HG03135 (cell line): Measurements from ENCODE around the gene GPATCH1.
"Not testable (repeated sequence)": the region's sequence is repeated elsewhere in the genome, so short reads cannot be mapped to it uniquely, and the experiment has no call there.

Experiments
- ATAC-seq: cut with Tn5 transposase; IDR thresholded peaks from one replicate; pipeline ENCODE4 v1.9.1; 2021; ENCODE audit warnings: mild to moderate bottlenecking, moderate library complexity; ENCODE audit not compliant: unreplicated experiment

The GPATCH1 gene

GRCh38 chr19:33111587-33111986 lies 30.6 kb downstream of the GPATCH1 start:
- ATAC-seq: no peak

GRCh38 chr19:33114312-33114711 lies 33.3 kb downstream of the GPATCH1 start:
- no peak for ATAC-seq

GRCh38 chr19:33117501-33117900 lies 36.5 kb downstream of the GPATCH1 start:
- ATAC-seq: no peak

GRCh38 chr19:33118643-33119042 lies 37.7 kb downstream of the GPATCH1 start:
- ATAC-seq: no peak

GRCh38 chr19:33124207-33125098 lies 43.5 kb downstream of the GPATCH1 start:
- ATAC-seq: no peak

GRCh38 chr19:33125929-33126388 lies 45.0 kb downstream of the GPATCH1 start:
- ATAC-seq: no peak

- not testable (repeated sequence) for ATAC-seq
Measured at GRCh38 chr19:33126712-33127111, 45.7 kb downstream of the GPATCH1 start.

- ATAC-seq: no peak
Measured at GRCh38 chr19:33129901-33130300, 48.9 kb downstream of the GPATCH1 start.

GRCh38 chr19:33130433-33130832 lies 49.5 kb downstream of the GPATCH1 start:
- ATAC-seq: no peak

- ATAC-seq: no peak
Measured at GRCh38 chr19:33132021-33132420, 51.0 kb downstream of the GPATCH1 start, which contains the start of gene WDR88. Gene WDR88 (plus strand): TSS chr19:33132114. CDS start chr19:33132170, 56 bp downstream.

GRCh38 chr19:33132425-33132824 lies 51.4 kb downstream of the GPATCH1 start:
- no peak for ATAC-seq

GRCh38 chr19:33133438-33134031 lies 52.6 kb downstream of the GPATCH1 start:
- no peak for ATAC-seq

GRCh38 chr19:33134571-33135041 lies 53.6 kb downstream of the GPATCH1 start:
- ATAC-seq: no peak

GRCh38 chr19:33139165-33139564 lies 58.2 kb downstream of the GPATCH1 start:
- no peak for ATAC-seq

GRCh38 chr19:33143897-33144405 lies 63.0 kb downstream of the GPATCH1 start:
- ATAC-seq: peak; percentile 65

- ATAC-seq: no peak
Measured at GRCh38 chr19:33146209-33146608, 65.2 kb downstream of the GPATCH1 start.

GRCh38 chr19:33147538-33147937 lies 66.6 kb downstream of the GPATCH1 start:
- ATAC-seq: no peak

GRCh38 chr19:33150852-33151518 lies 70.0 kb downstream of the GPATCH1 start:
- no peak for ATAC-seq

GRCh38 chr19:33152176-33152575 lies 71.2 kb downstream of the GPATCH1 start:
- no peak for ATAC-seq

GRCh38 chr19:33152625-33153024 lies 71.6 kb downstream of the GPATCH1 start:
- not testable (repeated sequence) for ATAC-seq

- not testable (repeated sequence) for ATAC-seq
Measured at GRCh38 chr19:33154313-33154712, 73.3 kb downstream of the GPATCH1 start.
